COR-L47 (cell line): ENCODE measurements around the gene ARMCX4.
A peak's percentile ranks its signal among the peaks of the same experiment; 100 is the strongest.
"Not testable (repeated sequence)": the region's sequence is repeated elsewhere in the genome, so short reads cannot be mapped to it uniquely, and the experiment has no call there.

ENCODE experiments used
- DNase-seq: peaks from one replicate; lab custom pipeline; 2025; lab: John Stamatoyannopoulos, UW

ARMCX4 gene

DNA sequence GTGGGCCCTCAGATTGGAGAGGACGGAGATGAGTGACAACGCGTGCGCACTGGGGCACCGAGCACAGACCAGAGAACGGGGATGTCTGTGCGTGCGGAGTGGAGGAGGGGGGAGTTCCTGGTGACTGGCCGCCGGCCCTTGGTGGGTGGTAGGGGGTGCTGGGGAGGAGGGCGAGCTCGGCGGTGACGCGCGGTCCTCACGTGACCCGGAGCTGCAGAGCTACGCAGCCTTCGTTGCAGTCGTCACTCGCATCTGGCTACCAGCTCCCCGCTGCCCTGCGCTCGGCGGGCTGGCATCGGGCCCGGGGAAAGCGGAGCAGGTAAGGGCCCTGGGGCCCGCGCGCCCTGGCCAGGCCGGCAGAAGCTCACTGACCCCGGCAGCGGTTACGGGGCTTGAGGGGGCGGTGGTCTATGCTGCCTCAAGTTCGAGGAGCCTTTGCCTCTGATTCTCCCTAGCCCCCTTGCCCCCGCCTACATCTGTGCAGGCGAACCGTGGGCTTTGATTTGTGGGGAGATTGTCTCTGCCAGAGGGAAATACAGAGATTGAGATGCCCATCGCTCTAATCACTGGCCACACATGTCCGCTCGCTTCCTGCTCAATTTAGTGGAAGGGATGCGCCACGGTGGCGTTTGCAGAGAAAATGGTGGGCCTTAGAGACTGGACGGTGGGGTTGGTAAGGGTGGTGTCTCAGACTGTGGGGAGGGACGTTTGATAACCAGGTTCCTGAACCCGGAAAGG lies at the start of gene ARMCX4:
TSS of gene ARMCX4 (plus strand) at position 245 of the 738 bp plus-strand sequence. CDS start 3,134 bp downstream, outside the sequence.
- DNase-seq: peak; percentile 73

DNA sequence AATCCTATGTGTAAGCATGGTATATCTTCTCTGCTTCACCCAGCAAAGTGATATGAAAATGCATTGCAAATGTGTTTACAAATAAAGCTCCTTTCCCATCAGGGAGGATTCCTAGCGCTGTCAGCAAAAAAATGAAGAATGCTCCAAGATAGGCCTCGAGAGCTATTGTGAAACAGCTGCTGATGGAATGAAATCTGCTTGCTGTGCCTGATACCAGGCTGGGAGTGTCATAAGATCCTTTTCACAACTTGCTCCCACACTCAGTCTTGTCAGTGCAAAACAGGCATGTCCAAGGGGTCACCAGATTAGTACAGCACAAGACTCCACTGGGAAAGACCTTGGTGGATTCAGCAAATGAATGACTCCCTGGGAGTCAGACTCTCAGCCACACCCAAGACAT lies 43.2 kb upstream of the ARMCX4 start:
- DNase-seq: no peak

DNA sequence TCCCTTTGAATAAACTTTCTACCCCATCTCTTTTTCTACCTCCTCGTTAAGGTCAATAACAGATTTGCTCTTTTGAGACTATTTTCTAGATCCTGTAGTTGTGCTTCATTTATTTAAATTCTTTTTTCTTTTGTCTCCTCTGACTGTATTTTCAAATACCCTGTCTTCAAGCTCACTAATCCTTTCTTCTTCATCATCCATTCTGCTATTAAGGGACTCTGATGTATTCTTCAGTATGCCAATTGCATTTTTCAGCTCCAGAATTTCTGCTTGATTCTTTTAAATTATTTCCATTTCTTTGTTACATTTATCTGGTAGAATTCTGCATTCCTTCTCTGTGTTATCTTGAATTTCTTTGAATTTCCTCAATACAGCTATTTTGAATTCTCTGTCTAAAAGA lies 36.0 kb upstream of the ARMCX4 start:
- no peak for DNase-seq

DNA sequence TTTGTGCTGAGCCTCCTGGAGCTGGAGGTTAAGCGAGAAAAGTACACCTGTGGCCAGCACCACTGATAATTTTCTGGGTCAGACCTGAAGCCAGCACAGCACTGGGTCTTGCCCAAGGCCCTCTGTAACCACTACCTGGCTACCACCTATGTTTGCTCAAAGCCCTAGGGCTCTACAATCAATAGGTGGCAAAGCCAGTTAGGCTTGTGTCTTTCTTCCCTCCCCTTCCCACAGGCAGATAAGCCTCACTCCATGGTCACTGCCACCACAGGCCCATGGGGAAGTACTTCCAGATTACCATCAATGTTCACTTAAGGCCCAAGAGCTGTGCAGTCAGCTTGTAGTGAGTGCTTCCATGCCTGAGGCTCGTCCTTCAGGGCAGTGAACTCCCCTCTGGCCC lies 35.2 kb upstream of the ARMCX4 start:
- no peak for DNase-seq

DNA sequence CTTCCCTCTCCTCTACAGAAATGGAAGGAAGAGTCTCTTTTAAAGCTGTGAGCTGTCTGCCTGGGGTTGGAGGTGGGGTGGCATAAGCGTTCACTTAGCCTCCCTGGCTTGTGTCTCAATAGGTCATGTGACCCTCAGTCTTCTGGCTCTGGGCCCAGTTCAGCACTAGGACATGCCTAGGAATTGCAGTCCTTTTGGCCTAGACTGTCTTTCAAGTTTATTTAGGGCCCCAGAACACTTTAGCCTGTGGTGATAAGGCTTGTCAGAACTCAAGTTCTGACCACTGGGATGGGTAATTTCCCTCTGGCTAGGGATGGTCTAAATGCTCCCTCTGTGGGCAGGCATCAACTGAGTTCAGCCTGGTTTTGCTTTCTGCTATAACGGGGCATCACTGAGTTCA lies 34.3 kb upstream of the ARMCX4 start:
- no peak for DNase-seq

DNA sequence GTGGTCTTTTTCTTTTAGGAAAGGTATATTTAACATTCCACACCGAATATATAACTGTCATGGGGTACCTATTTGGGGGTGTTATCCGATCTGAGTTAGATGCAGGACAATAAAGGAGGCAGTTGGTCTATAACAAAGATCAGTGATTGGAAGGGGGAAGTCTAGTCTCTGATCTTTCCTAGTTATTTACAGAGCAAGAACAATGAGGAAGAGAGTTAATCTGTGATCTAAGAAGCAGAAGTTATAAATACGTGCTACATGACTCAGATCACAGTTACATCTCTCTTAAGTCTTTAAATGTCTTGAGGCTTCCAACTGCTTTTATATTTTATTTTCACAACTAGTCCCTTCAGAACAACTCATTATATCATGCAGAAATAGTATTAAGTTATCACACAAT lies 33.2 kb upstream of the ARMCX4 start:
- no peak for DNase-seq

DNA sequence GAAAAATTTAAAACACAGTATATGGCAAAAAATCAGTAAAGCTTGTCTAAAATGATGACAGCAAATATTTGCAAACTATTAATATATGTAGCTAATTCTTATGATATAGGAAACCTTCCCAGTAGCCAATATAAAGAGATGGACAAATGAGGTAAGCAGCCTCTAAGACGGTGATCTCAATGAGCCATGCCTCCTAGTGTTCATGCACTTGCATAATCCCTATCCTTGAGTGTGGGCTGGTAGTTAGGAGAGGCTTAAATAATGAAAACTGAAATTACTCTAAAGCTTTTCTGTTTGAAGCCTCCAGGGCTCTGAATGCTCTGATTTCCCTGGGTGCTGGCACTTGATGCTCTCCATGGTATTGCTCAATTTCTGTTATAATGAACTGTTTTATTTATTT lies 24.6 kb upstream of the ARMCX4 start:
- no peak for DNase-seq

DNA sequence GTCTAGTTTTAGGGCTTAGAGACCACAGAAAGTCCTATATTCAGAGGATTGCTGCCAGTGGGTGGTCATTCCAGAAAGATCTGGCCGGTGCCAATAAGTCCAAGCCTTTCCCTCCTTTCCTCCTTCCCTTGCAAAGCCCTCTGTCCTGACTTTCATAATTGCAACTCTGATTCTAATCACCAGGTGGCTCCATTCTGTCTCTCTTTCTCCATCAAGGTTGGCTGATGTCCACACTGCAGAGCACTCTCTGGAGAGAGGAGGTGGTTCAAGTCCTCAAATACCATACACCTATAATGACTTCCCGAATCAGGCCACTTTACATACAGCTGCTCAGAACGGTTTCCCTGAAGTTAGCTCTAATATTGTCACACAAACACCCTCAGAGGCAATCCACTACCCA lies 22.4 kb upstream of the ARMCX4 start:
- DNase-seq: peak; percentile 37

DNA sequence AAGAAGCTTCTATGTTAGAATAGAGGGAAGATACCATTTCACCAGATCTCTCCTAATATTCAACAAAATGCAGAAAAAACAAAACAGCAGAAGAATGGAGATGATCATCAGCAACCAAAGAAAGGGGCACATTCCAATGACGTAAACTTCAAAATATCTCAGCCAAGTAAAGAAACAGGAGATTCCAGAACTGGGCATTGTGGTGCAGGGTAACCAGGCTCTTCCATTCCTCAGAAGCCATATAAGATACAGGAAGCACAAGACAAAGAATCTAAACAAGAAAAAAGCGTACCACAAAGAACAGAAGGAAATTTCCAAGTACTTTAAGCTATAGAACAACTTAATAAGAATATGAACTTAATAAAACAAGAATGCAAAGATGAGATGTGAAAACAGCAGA lies 6.9 kb upstream of the ARMCX4 start:
- no peak for DNase-seq

DNA sequence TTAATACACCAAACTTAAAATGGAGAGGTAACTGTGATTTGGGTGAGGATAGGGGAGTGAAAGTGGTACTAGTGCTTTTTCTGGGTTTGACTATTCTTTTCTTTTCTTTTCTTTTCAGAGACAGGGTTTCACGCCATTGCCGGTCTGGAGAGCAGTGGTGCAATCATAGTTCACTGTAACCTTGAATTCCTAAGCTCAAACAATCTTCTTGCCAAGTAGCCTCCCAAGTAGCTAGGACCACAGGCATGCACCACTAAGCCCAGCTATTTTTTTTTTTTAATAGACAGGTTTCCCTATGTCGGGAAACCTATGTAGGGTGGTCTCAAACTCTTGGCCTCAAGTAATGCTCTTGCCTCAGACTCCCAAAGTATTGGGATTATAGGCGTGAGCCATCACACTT lies 3.0 kb upstream of the ARMCX4 start:
- DNase-seq: no peak

DNA sequence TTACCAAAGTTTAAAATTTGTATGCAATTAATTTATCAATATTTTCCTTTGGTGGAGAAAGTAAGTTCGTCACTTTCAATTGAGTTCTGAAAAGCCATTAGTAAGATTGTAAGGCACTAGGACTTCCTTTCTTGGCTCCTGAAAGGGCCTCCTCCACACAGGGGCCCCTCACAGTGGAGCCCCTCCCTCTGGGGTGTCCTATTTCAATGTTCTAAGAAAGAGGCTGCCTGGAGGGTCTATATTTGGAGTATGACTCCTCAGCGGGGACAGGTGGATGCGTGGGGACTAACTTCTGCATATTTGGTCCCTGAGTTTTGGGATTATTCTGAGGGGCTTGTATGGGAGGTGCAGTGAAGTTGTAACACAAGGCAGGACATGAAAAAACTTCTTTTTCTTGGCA lies 1.6 kb upstream of the ARMCX4 start:
- no peak for DNase-seq

DNA sequence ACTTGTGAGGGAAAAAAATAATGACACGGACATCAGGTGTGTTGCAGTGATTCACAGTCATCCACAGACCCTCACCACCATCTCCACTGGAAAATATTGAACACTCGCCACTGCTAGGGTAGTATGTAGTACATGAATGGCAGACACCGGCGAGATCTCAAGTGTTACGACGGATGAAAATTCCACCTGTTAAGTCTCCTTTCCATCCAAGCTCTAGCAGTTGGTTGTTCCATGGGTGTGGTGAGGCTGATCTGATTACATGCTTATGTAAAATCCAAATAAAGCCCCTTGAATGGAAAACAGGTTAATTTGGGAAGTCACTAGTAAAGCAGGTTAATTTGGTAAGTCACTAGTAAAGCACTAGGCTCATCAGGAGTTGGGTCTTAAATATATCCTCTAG lies 1.1 kb upstream of the ARMCX4 start:
- DNase-seq: no peak

DNA sequence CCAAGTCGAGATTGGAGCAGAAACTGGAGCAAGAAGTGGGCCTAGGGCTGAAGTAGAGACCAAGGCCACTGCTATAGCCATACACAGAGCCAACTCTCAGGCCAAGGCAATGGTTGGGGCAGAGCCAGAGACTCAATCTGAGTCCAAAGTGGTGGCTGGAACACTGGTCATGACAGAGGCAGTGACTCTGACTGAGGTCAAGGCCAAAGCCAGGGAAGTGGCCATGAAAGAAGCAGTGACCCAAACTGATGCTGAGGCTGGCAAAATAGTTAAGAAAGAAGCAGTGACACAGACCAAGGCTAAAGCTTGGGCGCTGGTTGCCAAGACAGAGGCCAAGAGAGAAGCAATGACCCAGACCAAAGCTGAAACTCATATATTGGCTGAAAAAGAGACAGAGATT lies 3.5 kb downstream of the ARMCX4 start:
- no peak for DNase-seq

DNA sequence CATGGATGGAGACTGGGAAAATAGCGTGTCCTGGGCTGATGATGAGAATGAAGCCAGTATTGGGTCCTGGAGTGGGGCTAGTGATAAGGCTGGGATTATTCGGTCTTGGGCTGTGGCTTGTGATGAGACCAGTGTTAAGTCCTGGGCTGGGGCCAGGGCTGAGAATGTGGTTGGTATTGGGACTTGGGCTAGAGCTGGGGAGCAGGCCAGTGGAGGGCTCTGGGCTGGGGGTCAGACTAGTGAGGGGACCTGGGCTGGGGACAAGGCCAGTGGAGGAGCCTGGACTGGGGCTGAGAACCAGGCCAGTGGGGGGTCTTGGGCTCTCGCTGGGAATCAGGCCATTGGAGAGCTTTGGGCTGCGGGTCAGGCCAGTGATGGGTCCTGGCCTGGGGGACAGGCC lies 6.7 kb downstream of the ARMCX4 start:
- no peak for DNase-seq

DNA sequence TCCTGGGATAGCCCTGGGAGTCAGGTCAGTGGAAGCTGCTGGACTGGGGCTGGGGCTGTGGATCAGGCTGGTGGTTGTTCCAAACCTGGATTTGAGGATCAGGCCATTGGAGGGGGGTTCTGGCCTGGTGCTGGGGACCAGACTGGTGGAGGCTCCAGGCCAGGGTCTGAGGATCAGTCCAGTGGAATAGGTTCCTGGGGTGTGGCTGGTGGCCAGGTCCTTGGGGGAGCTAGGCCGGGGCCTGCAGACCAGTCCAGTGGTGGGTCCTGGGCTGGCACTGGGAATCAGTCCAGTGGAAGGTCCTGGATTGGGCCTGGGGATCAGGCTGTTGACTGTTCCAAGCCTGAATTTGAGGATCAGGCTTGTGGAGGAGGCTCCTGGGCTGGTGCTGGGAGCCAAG lies 8.0 kb downstream of the ARMCX4 start:
- DNase-seq: no peak

DNA sequence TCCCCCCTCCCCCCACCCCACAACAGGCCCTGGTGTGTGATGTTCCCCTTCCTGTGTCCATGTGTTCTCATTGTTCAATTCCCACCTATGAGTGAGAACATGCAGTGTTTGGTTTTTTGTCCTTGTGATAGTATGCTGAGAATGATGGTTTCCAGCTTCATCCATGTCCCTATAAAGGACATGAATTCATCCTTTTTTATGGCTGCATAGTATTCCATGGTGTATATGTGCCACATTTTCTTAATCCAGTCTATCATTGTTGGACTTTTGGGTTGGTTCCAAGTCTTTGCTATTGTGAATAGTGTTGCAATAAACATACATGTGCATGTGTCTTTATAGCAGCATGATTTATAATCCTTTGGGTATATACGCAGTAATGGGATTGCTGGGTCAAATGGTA lies 17.7 kb downstream of the ARMCX4 start:
- DNase-seq: not testable (repeated sequence)

DNA sequence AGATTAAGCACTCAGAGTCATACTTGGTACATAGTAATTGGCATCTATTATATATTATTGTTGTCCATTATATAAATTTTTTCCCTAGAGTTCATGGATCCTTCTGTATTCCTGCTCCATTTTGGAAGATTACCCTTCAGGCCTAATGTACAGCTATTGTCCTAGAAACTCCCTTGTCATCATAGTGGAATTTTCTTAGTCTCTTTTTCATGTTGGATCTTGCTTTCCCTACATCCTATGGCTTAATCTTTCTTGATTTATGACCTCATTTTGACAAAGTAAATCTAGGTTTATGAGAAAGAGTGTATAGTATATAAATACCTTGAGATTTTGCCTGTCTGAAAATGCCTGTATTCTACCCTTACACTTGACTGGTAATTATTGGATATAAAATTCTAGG lies 22.1 kb downstream of the ARMCX4 start:
- DNase-seq: no peak

DNA sequence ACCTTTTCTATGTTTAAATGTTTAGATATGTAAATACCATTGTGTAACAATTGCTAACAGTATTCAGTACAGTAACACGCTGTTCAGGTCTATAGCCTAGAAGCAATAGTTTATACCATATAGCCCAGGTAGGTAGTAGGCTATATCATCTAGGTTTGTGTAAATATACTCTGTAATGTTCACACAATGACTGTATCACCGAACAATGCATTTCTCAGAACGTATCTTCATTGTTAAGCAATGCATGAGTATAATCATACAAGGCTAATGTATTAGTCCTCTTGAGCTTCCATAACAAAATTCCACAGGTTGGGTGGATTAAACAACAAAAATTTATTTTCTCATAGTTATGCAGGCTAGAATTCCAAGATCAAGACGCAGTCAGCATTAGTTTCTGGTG lies 22.7 kb downstream of the ARMCX4 start:
- no peak for DNase-seq

DNA sequence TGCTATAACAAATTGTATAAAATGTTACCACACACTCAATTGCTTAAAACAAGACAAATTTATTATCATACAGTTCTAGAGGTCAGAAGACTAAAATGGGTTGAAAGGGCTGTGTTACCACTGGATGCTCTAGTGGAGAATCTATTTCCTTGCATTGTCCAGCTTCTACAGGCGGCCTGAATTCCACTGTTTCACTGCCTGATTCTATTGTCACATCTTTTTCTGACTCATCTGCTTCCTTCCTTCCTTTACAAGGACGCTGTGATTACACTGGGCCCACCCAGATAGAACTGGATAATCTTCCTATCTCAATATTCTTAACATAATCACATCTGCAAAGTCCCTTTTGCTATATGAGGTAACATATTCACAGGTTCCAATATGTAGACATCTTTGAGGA lies 45.7 kb downstream of the ARMCX4 start:
- DNase-seq: no peak
